ENCODE measurements around the gene PATL1. TPM values are rescaled to one million over a fixed set of nuclear protein-coding genes. Genes with fewer than 3 reads are reported as not detected.

PATL1 gene
- total RNA-seq, 1 donor from 2014 or later: 37.4 TPM

- H3K27ac Mint-ChIP-seq: no peak overlapping the region
- DNase-seq (ENCODE audit: extremely low spot score, unreplicated experiment): no peak
- H3K36me3 Mint-ChIP-seq: peaks cover 34% of the 10 kb centered on the region
- TF ChIP-seq CTCF (conservative IDR thresholded peaks at IDR 0.05): no peak
- no peaks in the 10 kb centered on the region for H3K27me3 Mint-ChIP-seq
- H3K4me1 Mint-ChIP-seq (ENCODE audit: unreplicated experiment): no peaks in the 10 kb centered on the region
- no peaks in the 10 kb centered on the region for H3K9me3 Mint-ChIP-seq
- H3K4me3 Mint-ChIP-seq: no peak overlapping the region
These were observed 67.0 kb downstream of the PATL1 start for GRCh38 chr11:59601788-59602187.

- H3K27me3 Mint-ChIP-seq: no peaks in the 10 kb centered on the region
- H3K27ac Mint-ChIP-seq: no peak overlapping the region
- H3K9me3 Mint-ChIP-seq: no peaks in the 10 kb centered on the region
- DNase-seq (ENCODE audit: extremely low spot score, unreplicated experiment): no peak
- H3K4me1 Mint-ChIP-seq (ENCODE audit: unreplicated experiment): no peaks in the 10 kb centered on the region
- H3K4me3 Mint-ChIP-seq: no peak overlapping the region
- no peak for TF ChIP-seq CTCF (conservative IDR thresholded peaks at IDR 0.05)
- H3K36me3 Mint-ChIP-seq: peaks cover 33% of the 10 kb centered on the region
These were observed 68.2 kb downstream of the PATL1 start for GRCh38 chr11:59600636-59601035.

- Mint-ChIP-seq H3K4me3 (no peak overlapping the region), H3K27ac (no peak overlapping the region), H3K27me3 (no peaks in the 10 kb centered on the region), H3K36me3 (peaks cover 31% of the 10 kb centered on the region), H3K9me3 (no peaks in the 10 kb centered on the region), H3K4me1 (ENCODE audit: unreplicated experiment) (no peaks in the 10 kb centered on the region)
- no peak for DNase-seq (ENCODE audit: extremely low spot score, unreplicated experiment)
- no peak for TF ChIP-seq CTCF (conservative IDR thresholded peaks at IDR 0.05)
These were observed 68.6 kb downstream of the PATL1 start for GRCh38 chr11:59600234-59600633.

GRCh38 chr11:59598961-59599360, 69.9 kb downstream of the PATL1 start:
- DNase-seq (ENCODE audit: extremely low spot score, unreplicated experiment): no peak
- Mint-ChIP-seq H3K4me3 (no peak overlapping the region), H3K27me3 (no peaks in the 10 kb centered on the region)

More at GRCh38 chr11:59598961-59599360, 69.9 kb downstream of the PATL1 start:
- TF ChIP-seq CTCF (conservative IDR thresholded peaks at IDR 0.05): no peak
- Mint-ChIP-seq H3K4me1 (ENCODE audit: unreplicated experiment) (no peaks in the 10 kb centered on the region), H3K27ac (no peak overlapping the region), H3K36me3 (peaks cover 37% of the 10 kb centered on the region), H3K9me3 (no peaks in the 10 kb centered on the region)

Small RNA genes within 50 kb of the gene (microRNA-seq; reads per million reads assigned to microRNA genes)
- gene MIR3162: not detected

Other genes with a start within 250 kb of the PATL1 start
- gene OR5A2, start 242.6 kb downstream of the PATL1 start, total RNA-seq (ENCODE audit: low replicate concordance): not detected in 2 replicates
- not detected in 2 replicates for gene OR5A1, start 232.6 kb downstream of the PATL1 start, total RNA-seq (ENCODE audit: low replicate concordance)
- gene OR4D6, start 212.1 kb downstream of the PATL1 start, total RNA-seq (ENCODE audit: low replicate concordance): not detected in 2 replicates
- not detected in 2 replicates for gene OR4D10, start 195.7 kb downstream of the PATL1 start, total RNA-seq (ENCODE audit: low replicate concordance)
- not detected in 2 replicates for gene OR4D11, start 165.5 kb downstream of the PATL1 start, total RNA-seq (ENCODE audit: low replicate concordance)
- not detected in 2 replicates for gene OR4D9, start 157.5 kb downstream of the PATL1 start, total RNA-seq (ENCODE audit: low replicate concordance)
- gene OSBP, start 53.3 kb downstream of the PATL1 start, total RNA-seq (ENCODE audit: low replicate concordance): 42.4 and 44.5 TPM in 2 replicates
- gene OR10V1, start 44.8 kb upstream of the PATL1 start, total RNA-seq (ENCODE audit: low replicate concordance): not detected in 2 replicates
- 44.6 and 75.8 TPM in 2 replicates for gene STX3, start 86.3 kb upstream of the PATL1 start, total RNA-seq (ENCODE audit: low replicate concordance)
- 46.2 and 67.1 TPM in 2 replicates for gene MRPL16, start 141.7 kb upstream of the PATL1 start, total RNA-seq (ENCODE audit: low replicate concordance)
- gene CBLIF, start 176.5 kb upstream of the PATL1 start, total RNA-seq (ENCODE audit: low replicate concordance): 11.2 and 54.6 TPM in 2 replicates
- gene TCN1, start 197.4 kb upstream of the PATL1 start, total RNA-seq (ENCODE audit: low replicate concordance): 19.3 and 269 TPM in 2 replicates
- gene OOSP3, start 209.7 kb upstream of the PATL1 start, total RNA-seq (ENCODE audit: low replicate concordance): not detected in 2 replicates

Measured in type B pancreatic cell (in vitro differentiated cells).